Astrocyte (in vitro differentiated cells and primary cell): ENCODE measurements around the gene PARD3B.

Experiments
- EZH2 ChIP-seq: IDR thresholded peaks from 2 replicates; pipeline ENCODE4 v1.6.1; 2012; ENCODE audit warnings: mild to moderate bottlenecking, low read length, inconsistent platforms; ENCODE audit not compliant: insufficient read depth
- TF ChIP-seq, protein P1 (sequence below): IDR thresholded peaks from 2 replicates; pipeline ENCODE4 v1.5.1; 2011; ENCODE audit warnings: low read depth, mild to moderate bottlenecking, inconsistent platforms, low read length, moderate library complexity; ENCODE audit not compliant: insufficient read depth

DNA sequence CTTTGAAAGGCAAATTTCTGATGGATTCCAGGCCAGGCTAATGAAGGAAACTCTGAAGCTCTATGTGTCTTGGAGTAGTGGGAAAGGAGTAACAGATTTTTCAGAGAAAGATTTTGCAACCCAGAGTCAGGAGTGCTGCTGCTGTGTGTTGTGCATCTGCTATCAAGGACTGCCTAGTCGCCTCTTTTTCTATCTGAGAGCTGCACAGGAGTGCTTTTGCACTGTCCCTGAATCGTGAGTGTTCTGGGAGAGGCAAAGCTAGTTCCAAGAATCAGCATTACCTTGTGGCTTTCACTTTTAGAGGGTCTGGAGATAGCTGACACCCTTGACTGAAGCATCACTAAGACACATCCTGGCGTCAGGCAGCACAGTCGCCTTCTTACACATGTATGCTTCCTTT lies 336.4 kb downstream of the PARD3B start:
- TF ChIP-seq, protein P1, sequence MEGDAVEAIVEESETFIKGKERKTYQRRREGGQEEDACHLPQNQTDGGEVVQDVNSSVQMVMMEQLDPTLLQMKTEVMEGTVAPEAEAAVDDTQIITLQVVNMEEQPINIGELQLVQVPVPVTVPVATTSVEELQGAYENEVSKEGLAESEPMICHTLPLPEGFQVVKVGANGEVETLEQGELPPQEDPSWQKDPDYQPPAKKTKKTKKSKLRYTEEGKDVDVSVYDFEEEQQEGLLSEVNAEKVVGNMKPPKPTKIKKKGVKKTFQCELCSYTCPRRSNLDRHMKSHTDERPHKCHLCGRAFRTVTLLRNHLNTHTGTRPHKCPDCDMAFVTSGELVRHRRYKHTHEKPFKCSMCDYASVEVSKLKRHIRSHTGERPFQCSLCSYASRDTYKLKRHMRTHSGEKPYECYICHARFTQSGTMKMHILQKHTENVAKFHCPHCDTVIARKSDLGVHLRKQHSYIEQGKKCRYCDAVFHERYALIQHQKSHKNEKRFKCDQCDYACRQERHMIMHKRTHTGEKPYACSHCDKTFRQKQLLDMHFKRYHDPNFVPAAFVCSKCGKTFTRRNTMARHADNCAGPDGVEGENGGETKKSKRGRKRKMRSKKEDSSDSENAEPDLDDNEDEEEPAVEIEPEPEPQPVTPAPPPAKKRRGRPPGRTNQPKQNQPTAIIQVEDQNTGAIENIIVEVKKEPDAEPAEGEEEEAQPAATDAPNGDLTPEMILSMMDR = no peak
- TF ChIP-seq EZH2 = no peak
